ENCODE results near the gene ENOX2.

DNA sequence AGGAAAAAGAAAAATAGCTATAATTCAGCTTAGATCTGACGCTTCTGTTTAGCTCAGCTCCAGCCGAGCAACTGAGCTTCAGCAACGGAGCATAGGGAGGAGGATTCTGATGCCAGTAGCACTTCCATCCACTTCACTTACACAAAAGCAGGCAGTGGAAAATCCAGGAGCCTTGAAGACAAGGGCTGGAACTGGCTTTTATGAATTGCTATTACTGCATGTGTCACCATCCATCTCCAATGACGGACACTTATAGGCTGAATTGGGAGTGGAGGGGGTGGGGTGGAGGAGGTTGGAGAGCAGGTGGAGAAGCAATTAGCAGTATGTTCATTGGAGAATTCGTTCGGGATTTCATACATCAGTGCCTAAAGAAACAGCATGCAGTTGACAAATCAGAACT is 15.6 kb downstream of the ENOX2 start:
- TF ChIP-seq EP300 (IDR thresholded peaks at IDR 0.05) (no peak), POLR2AphosphoS5 (IDR thresholded peaks at IDR 0.05) (no peak), POLR2A (IDR thresholded peaks at IDR 0.05) (no peak)

All from gastroesophageal sphincter (tissue), 2 donors.